GM12892 (cell line): ENCODE data around the gene PRRC1.

ENCODE experiments used
- DNase-seq: peaks from one replicate; pipeline ENCODE4 v3.0.0; 2011; ENCODE audit not compliant: insufficient read length
- FAIRE-seq: peaks from 2 replicates; lab custom pipeline; 2011; peaks lifted over from hg19 to GRCh38; lab: Jason Lieb, UNC
- POLR2A ChIP-seq: IDR thresholded peaks from 2 replicates; pipeline ENCODE4 v1.6.1; 2011; ENCODE audit warnings: low read depth, low read length, control low read depth
- POLR2AphosphoS5 ChIP-seq: IDR thresholded peaks from 2 replicates; pipeline ENCODE4 v1.6.1; 2011; ENCODE audit warnings: low read depth, low read length, control low read depth
- TAF1 ChIP-seq: IDR thresholded peaks from 2 replicates; pipeline ENCODE4 v1.6.1; 2011; ENCODE audit warnings: low read depth, mild to moderate bottlenecking, control low read depth, low read length, borderline replicate concordance

PRRC1 gene

DNA sequence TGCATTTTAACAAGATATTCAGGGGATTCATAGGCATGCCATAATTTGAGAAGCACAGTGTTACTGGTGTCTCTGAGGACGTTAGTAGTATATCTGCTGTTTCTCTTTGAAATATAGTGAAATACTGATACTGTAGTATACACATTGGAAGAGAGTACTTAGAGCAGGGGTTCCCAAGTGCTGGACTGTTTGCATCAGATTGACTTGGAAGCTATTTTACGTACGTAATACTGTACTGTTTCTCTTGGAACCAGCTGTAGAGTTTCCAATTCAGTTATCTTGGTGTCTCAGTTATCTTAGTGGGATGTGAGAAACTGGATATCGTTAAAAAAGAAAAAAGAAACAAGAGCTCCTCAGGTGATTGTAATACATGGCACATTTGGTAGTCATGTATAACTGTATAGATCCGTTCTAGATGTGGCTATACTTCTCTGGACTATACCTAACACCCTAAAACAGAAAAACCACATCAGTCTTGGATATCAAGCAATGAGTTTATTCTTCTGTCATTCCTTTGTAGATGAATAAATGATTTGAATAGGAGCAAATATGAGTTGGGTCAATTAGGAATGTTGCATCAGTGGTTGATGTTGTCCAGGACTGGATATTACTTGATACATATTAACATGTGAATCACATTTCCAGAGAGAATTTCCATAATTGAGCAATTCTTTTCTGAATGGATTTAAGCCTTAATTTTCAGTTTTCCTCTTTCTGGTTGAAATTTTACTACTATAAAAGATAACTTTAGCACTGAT is 33.4 kb downstream of the PRRC1 start:
- TF ChIP-seq POLR2A (no peak), POLR2AphosphoS5 (no peak), TAF1 (no peak)
- FAIRE-seq (no peak), DNase-seq (no peak)

DNA sequence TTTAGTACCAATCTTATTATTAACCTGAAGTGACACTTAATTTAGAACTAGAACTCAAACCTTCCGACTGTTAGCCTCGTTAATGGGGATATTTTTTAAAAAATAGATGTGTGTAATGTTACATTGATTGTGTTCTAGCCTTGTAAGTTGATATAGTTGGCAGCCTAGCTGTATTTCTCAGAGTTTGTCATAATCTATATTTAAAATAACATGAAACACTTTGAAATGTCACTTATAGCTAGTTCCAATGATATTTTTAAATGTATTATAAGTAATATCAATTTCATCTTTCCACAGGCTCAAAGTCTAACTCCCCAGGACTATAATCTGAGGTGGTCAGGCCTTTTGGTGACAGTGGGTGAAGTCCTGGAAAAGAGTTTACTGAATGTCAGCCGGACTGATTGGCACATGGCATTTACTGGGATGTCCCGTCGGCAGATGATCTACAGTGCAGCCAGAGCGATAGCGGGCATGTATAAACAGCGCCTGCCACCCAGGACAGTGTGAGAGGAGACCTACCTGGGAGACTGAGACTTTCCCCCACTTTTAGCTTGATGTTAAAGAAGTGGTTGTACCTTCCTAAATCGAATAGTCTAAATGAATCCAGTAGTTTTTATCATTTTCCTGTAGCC is 34.1 kb downstream of the PRRC1 start:
- FAIRE-seq (no peak), DNase-seq (no peak)
- TF ChIP-seq POLR2AphosphoS5 (no peak), POLR2A (no peak), TAF1 (no peak)

DNA sequence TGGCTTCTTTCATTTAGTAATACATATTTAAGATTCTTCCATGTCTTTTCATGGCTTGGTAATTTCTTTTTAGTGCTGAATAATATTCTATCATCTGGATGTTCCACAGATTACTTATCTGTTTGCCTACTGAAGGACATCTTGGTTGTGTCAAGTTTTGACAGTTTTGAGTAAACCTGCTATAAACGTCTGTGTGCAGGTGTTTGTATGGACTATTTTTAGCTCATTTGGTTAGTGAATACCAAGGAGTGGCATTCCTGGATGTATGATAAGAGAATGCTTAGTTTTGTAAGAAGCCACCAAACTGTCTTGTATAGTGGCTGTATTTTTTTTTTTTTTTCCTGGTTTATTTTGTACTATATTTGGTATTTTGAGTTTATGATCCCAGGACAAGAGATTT is 38.4 kb downstream of the PRRC1 start:
- FAIRE-seq (no peak), DNase-seq (no peak)
- TF ChIP-seq POLR2A (no peak), POLR2AphosphoS5 (no peak), TAF1 (no peak)

DNA sequence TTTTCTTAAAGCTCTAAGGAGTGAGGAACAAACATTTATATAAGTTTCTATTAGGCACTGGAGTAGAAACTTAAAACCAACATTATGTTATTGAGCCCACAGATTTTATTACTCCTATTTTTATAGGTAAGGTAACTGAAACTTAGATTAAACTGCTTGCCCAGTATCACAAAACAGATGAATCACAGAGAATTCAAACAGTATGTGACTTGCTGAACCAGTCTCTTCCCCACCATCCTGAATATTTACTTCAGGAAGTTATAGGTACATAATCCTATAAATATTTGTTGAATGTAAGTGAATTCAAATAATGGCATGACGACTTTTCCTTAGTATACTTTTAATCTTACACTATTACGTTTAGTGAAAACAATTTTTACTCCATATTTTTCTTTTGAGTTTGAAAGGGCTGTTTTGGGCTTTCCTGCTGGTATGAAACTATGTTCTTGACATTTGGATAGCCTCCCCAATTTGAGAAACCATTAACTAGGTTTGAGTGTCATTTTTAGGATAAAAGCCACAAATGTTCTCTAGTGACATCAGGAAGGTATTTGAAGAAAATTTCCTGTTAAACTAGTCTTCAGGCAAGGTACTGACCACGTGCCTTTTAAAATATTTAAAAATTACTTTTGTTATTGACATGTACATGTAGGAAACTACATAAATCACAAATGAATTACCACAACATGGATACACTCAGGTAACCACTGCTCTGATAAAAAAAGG is 39.3 kb downstream of the PRRC1 start:
- DNase-seq = no peak
- no peak for FAIRE-seq
- TF ChIP-seq TAF1 (no peak), POLR2A (no peak), POLR2AphosphoS5 (no peak)

DNA sequence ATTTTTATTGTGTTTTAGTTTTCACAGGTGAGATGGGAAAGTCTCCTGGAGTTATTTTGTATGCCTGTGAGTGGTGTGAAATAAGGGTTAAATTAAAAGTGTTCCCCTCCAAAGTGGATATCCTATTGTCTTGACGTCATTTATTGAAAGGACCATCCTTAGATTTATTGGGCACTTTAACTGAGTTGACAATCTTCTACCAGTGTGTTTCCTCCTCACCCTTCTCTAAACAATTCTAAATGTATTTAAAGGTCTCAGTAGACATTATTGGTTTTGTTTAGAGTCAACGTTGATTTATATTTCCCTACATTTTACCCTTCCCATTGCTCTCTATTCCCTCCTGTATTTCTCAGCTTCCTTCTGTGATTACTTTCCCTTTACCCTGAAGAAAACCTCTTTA is 40.8 kb downstream of the PRRC1 start:
- DNase-seq (no peak), FAIRE-seq (no peak)
- TF ChIP-seq POLR2AphosphoS5 = no peak
- no peak for TF ChIP-seq TAF1
- TF ChIP-seq POLR2A = no peak

DNA sequence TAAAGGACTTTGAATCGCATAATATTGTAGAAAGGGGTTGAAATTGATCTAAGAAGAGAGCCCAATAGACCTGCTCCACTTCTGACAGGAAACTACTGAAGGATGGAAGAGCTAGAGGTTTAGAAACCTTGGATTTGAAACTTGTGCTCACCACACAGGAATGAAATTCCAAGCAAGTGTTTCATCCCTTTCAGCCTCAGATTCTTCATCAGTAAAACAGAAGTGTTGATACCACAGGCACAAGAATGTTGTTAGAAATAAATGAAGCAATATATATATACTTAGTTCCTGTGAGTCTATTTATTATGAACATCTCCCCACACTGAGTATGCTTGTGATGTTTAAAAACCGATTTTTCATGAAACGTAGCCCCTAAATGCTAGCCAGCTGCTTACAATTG is 43.8 kb downstream of the PRRC1 start:
- DNase-seq (no peak), FAIRE-seq (no peak)
- no peak for TF ChIP-seq POLR2A
- no peak for TF ChIP-seq POLR2AphosphoS5
- TF ChIP-seq TAF1 = no peak

DNA sequence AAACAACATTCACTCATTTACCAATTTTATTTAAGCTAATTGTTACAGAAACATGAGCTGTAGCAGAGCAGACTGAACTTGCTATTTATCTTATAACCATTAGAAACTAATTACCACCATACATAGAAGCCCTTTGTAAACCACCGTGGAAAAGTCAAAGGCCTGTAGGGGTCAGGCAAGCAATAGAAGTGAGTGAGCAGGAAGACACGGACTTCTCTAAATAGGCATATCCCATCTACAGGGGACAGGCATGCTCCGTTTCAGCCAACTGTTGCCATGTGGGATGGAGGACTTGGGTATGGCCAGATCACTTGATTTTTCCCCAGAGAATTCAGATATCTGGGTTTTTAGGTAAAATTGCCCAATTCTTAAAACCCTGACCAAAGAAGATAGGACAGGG is 44.8 kb downstream of the PRRC1 start:
- TF ChIP-seq TAF1 (no peak), POLR2A (no peak), POLR2AphosphoS5 (no peak)
- DNase-seq (no peak), FAIRE-seq (peak; percentile 48)

DNA sequence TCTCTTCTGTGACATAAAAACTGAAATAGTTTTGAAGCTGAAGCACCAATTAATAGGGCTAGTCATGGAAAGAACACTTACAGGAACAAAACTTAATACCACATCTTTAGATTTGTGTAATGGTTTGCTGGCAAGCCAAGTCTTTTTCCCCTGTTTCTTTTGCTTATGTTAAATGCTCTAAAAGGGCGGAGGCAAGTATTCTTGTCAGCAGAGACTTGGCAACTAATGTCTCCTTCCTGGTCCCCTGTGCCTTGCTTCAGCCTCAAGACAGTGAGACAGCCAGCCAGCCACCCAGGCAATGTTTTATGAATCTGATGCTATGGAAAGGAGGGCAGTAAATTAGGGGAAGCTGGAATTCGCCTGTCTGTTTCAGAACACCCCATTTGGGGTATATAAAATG is 45.7 kb downstream of the PRRC1 start:
- no peak for FAIRE-seq
- TF ChIP-seq POLR2A = no peak
- TF ChIP-seq POLR2AphosphoS5 = no peak
- no peak for TF ChIP-seq TAF1
- no peak for DNase-seq

DNA sequence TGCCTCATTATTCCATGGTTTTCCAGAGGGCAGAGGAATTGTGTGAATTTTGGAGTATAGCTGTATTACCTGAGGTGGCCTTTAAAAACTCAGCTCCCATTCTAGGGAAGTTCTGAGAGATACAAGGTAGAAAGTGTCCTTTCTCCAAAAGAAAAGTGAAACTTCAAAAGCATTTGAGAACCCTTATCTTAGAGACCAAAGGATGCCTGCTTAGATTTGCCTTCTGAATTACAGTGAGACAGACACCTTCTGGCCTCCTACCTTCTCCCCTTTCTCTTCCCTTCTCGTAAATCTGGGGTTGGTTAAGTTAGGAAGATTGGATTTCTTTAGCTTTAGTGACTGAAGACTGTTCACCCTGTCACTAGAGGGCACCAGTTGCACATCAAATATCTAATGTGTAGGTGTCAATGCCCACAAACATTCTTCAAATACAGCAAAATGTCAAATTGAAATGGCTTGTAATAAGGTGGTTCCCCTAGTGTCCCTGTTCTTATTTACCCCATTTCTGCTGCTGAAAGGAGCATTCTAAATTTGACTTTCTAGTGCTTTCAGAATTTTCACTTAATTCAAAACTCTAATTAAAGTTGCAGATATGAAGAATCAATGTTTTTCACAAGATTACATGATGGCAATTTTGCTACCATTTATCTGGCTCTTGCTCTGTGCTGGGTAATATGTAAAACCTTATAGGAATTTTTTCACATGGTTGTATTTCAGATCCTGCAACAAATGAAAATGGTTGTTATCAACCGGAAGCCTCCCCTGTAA is 46.7 kb downstream of the PRRC1 start:
- DNase-seq = no peak
- peak; percentile 97 for FAIRE-seq

DNA sequence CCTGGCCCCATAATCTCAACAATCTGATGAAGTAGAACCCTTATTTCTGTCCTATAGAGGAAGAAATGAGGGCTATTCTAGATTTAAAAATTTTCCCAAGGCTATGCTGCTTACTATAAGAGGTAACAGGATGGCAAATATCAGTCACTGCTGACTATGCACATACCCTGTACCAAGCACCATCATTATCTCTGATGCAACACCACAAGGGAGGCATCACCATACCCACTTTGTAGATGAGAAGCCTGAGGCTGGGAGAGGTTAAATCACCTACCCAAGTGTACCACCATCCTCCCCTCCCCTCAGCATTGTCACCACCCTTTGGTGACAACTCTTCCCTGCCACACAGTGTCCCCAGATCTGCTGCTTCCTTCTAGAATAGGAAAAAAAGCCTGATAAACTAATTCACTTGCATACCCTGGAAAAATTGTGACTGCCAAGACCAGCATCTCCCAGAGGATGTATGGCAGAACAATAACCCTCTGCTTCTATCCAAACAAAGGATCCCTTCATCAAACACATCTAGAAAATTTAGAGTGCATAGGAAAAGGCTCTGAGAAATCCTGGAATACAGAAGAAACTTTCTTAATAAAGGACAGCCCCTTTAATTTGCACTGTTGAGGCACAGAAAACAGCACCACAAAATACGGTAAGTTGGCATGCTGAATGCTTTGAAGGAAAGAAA is 48.3 kb downstream of the PRRC1 start:
- TF ChIP-seq POLR2A = no peak
- FAIRE-seq (no peak), DNase-seq (no peak)

More for the DNA sequence above, 46.7 kb downstream of the PRRC1 start:
- no peak for TF ChIP-seq POLR2AphosphoS5
